HPDE6-E6E7 (cell line): ENCODE data around the gene ADAMTS3.

Experiments
- DNase-seq: peaks from one replicate; pipeline ENCODE4 v3.0.0; 2011; ENCODE audit warnings: missing footprints; ENCODE audit errors: extremely low spot score

ADAMTS3 gene

DNA sequence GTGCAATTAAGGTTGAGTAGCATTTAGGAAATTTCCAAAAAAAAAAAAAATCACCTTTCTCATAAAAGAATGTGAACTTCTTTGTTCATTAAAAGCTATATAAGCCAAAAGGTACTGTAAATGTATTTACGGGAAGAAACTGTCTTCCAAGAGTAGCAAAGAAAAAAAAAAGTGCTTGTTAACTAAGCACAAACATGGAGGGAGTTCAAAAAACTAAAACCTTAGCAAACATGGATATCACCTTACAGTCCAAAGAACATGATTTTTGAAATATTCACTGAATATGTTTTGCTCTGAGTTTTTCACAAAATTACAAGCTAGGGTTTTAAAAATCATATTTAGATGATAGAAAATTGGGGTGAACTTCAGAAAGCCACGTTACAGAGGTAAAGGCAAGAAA is 217.5 kb downstream of the ADAMTS3 start:
- no peak for DNase-seq

- no peak for DNase-seq
These were observed 220.3 kb downstream of the ADAMTS3 start for GRCh38 chr4:72348701-72349100.

DNA sequence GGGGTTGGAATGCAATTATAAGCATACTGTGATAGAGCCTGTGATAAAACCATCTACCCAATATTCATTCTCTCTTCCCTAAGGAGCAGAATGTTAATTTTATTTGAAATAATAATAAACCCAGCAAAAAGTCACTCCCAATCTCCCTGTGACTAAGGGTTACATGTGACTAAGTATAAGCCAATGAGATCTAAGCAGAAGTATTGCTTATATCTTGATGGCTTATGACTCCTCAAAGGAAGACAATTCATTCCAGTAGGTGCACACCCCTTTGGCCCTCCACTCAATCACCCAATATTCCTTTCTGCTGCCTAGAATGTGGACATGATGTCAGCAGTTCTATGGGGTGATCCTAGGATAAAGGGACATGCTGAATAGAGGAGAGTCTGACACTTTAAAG is 224.6 kb downstream of the ADAMTS3 start:
- no peak for DNase-seq

DNA sequence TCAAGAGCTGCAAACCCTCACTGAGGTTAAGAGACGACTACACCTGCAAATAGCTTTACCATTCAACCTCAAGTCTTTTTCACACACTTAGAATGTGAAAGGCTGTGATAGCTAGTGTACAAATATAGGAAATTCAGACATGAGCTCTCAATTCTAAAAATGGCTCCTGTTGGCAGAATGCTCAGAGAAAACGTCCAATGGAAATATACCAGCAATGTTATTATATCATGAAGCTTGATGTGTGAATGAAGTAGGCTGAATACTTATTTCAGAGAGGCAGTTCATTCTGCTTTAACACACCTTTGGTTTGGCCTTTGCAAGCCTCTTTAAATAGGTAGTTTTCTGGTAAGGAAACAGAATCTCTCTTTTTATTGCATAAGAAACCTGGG is 227.6 kb downstream of the ADAMTS3 start:
- DNase-seq: no peak

GRCh38 chr4:72340803-72341431 is 228.1 kb downstream of the ADAMTS3 start:
- DNase-seq: peak; percentile 39

DNA sequence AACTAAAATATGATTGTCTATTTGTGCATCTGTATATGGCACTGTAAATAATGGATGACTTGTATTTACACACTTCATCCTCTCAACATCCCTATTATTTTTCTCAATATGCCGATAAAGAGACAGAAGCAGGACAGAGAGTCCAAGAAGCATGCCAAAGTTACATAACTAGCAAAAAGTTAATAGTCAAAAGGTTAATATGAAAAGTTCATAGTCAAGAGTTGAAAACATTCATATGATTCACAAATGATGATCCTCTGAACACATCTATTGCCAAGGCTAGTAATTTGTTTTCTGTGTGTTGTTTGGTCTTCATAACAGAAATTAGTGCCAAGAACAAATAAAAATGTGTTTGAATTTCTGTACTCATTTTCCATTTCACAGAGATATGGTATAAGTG is 231.0 kb downstream of the ADAMTS3 start:
- DNase-seq: peak; percentile 17

- no peak for DNase-seq
These were observed 238.6 kb downstream of the ADAMTS3 start for GRCh38 chr4:72330381-72330780.

DNA sequence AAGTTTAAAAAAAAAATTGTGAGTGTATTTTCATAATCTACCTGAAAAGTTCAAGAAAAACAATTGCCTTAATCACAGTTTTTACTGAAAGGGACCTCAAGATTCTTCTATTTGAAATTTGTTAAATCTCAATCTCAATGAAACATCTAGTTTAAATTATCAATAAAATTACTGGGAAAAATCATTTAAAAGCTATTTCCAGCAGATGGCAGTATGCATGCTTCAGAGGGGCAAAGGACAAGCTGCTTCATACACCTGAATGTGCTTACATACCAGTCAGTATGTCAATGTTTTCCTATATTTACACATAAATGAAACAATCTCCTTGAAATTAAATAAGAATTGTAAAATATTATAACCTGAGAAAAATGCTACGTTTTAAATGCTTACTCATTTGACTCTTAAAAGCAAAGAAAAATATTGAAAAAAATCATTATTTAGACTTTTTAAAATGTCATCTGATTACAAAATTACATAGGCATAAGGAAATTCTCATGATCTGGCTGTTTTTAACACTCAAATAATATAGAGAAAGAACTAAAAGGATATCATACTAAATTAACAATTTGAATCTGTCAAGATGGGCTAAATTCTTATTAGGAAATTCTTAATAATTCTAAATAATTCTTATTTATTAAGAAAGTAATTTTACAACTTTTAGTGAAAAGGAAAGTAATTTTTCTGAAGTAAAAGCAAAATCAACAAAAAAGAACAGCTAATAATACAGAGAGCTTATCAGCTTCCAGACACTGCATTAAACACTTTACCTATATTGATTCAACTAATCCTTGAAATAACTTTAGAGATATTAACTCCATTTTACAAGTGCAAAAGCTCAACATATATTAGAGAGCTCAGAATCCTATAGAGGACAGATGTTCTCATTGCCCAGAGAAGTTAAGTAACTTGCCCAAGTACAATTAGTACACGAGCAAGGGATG is 242.1 kb downstream of the ADAMTS3 start:
- no peak for DNase-seq

- DNase-seq: no peak
These were observed 243.8 kb downstream of the ADAMTS3 start for GRCh38 chr4:72325215-72325614.

- DNase-seq: no peak
These were observed 245.8 kb downstream of the ADAMTS3 start for GRCh38 chr4:72323227-72323626.

GRCh38 chr4:72320223-72320948 is 248.6 kb downstream of the ADAMTS3 start:
- DNase-seq: no peak

- DNase-seq: peak; percentile 35
These were observed 249.4 kb downstream of the ADAMTS3 start for GRCh38 chr4:72319601-72320021.

GRCh38 chr4:72318421-72319170 is 250.4 kb downstream of the ADAMTS3 start:
- peak; percentile 22 for DNase-seq

GRCh38 chr4:72314869-72315268 is 254.2 kb downstream of the ADAMTS3 start:
- DNase-seq: no peak

GRCh38 chr4:72313121-72313520 is 255.9 kb downstream of the ADAMTS3 start:
- DNase-seq: no peak

GRCh38 chr4:72312032-72312650 is 256.9 kb downstream of the ADAMTS3 start:
- DNase-seq: peak; percentile 48

GRCh38 chr4:72311291-72311690 is 257.7 kb downstream of the ADAMTS3 start:
- no peak for DNase-seq

DNA sequence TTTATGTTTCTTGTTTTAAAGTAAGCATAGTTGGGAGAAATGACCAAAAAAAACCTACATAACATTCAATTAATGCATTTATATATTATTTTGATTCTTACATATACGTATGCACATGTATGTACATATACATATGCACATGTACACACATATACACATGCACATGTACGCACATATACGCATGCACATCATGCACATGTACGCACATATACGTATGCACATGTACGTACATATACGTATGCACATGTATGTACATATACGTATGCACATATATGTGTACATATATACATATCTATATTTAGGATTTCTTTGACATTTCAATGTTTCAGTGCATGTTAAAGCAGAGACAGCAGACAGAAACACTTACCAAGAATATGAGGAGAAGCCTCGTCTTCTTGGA is 263.4 kb downstream of the ADAMTS3 start:
- DNase-seq: no peak

DNA sequence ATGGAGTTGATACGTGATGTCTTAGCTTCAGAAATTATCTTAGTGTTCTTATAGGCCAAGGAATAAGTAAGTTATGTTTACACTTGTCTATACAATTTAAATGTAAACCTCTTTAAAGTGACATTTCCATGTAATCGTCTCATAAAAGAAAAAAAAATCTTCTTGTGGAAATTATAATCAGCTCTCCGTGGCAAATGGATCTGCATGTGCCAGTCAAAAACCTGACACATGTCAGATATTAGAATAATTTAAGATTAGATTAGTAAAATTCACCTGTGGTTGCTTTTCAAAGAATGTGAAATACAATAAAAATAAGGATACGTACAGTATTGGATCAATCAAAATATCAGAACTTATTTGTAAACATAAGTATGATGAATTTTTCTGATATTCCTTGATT is 263.9 kb downstream of the ADAMTS3 start:
- no peak for DNase-seq

- no peak for DNase-seq
These were observed 265.9 kb downstream of the ADAMTS3 start for GRCh38 chr4:72302981-72303704.

DNA sequence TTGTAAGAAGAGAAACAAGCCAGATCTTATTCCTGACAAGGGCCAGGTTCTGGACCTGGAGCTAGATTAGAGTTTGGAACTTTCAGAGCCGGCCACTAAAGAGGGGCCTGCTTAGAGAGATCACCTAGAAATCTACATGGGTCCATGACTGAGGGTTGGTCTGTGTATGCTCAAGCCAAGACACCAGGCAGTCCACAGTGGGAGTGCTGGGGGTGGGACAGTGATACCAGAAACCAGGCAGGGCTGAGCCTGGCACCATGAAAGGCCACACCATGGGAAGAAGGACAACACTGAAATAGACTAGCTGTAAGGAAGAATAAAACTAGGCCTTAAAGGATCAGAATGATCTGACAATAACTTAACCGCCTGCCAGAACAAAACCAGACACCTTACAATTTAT is 267.3 kb downstream of the ADAMTS3 start:
- no peak for DNase-seq
